LNCAP (cell line): ENCODE data around the gene SKI.

Experiments
- TF ChIP-seq, protein P1 (sequence below): fragments of 450-650 bp; IDR thresholded peaks from 2 replicates; pipeline ENCODE4 v1.5.1; 2017; ENCODE audit warnings: mild to moderate bottlenecking

SKI gene

DNA sequence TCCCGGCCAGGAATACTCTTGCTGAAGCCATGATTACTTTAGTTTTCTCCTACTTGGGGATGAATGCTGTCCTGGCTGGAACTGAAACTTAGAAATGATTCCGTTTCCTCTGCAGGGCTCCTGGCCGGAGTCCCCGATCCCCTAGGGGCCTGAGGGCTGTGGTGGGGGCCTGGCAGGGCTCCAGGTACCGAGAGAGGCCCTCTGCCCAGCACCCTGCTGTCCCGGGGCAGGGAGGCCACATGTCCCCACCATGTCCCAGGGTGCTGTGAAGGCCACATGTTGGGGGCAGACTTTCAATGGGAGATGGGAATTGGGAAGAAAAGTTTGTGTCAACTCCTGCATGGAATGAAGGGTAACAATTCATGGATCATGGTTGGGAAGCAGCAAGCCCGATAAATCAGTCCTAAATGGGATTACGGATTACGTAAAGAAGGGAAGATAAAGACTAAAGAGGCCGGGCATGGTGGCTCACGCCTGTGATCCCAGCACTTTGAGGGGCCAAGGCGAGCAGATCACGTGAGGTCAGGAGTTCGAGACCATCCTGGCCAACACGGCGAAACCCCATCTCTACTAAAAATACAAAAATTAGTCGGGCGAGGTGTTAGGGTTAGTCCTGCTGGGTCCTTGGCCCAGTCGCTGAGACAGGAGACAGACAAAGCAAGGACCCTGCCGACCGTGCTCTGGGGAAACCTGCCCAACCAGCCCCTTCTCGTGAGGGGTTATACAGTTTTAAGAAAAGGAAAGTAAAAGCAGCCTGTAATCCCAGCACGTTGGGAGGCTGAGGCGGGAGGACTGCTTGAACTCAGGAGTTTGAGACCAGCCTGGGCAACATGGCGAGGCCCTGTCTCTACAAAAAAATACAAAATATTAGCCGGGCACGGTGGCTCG is 125.7 kb downstream of the SKI start:
- TF ChIP-seq, protein P1, sequence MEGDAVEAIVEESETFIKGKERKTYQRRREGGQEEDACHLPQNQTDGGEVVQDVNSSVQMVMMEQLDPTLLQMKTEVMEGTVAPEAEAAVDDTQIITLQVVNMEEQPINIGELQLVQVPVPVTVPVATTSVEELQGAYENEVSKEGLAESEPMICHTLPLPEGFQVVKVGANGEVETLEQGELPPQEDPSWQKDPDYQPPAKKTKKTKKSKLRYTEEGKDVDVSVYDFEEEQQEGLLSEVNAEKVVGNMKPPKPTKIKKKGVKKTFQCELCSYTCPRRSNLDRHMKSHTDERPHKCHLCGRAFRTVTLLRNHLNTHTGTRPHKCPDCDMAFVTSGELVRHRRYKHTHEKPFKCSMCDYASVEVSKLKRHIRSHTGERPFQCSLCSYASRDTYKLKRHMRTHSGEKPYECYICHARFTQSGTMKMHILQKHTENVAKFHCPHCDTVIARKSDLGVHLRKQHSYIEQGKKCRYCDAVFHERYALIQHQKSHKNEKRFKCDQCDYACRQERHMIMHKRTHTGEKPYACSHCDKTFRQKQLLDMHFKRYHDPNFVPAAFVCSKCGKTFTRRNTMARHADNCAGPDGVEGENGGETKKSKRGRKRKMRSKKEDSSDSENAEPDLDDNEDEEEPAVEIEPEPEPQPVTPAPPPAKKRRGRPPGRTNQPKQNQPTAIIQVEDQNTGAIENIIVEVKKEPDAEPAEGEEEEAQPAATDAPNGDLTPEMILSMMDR = no peak

DNA sequence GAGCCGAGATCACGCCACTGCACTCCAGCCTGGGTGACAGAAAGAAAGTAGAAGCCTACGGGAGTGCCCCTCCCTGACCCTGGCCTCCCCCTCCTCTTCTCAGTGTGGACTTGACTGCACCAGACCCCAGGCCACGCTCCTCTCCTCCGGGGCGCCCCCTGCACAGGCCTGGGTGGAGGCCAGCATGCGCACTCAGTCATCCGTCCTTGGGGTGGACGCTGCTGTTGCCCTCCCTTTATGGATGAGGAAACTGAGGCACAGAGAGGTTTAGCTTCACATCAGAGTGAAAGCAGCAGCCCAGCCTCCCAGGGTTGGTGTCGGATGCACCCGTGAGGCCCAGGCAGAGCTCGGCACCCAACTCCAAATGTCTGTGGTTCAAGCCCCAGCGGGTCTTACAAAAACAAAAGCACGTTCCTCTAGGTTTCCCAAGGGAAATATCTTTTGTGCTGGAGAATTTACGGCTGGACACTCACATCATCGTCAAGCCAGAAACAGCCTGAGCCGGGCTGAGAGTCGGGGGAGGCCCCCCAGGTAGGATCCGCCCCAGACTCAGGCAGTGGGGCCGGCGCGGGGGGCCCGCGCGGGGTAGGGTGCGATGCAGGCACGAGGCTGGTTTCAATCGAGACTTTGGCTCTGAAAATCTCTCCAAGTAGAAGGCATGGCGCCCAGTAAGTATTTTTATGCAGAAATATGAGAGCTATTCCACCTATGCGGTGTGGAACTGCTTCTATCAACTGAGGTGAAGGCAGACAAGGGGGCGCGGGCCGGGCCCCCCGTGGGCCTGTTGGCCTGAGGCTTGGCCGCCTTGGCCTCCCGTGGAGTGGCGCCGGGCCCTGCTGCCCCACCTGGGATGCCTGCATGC is 126.6 kb downstream of the SKI start:
- TF ChIP-seq, protein P1 = no peak

DNA sequence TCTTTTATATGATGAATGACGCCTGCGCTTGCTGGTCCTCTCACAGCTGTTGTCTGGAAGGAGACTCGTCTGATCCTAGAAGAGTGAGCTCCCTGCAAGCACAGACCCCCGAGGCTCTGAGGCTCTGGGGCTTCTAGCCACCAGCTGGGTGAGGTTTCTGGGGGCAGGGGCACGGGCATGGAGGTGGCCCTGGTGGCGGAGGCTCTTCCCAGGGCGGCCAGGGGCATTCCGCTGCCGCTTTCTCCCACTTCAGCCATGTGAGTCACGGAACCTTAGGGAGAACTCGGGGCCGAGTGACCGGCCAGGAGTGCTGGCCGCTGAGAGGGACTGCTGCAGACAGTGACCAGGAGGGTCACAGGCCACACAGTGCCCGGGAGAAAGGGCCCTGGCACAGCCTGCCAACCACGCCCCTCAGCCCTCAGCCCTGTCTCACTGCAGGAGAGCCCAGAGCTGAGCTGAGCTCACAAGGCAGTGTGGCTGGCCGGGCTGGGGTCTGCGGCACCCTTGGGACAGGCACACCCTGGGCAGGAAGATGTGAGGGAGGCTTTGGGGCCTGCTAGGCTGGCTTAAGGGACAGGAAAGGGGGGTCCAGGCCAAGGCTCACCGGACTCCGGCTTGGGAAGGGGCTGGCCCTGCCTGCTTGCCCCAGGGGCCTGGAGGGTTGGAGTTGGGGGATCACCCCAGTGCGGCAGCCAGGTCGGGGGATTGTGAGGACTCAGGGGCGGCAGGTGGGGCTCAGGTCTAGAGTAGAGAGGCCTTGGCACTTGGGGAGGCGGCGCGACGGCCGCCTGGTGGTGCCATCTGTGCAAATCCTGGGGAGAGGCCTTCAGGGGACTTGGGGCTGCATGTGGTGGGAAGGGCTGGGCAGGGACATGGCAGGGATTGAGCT is 127.5 kb downstream of the SKI start:
- TF ChIP-seq, protein P1 = no peak

DNA sequence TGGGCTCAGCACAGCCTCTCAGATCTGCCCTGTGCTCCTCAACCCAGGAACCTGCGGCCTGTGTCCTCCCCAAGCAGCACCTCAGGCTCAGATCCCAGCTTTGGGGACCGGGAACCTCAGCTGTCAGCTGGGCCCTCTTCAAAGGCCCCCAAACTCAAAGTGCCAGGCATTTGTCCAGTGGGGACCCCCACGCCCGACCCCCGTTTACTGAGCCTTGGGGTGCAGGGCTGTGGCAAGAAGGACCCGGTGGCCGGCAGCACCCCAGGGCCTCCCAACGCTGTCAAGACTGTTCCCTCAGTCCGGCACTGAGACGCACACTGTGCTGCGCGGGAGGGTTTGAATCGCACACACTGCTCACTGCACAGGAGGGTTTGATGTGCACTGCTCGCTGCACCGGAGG is 128.3 kb downstream of the SKI start:
- TF ChIP-seq, protein P1 = no peak

DNA sequence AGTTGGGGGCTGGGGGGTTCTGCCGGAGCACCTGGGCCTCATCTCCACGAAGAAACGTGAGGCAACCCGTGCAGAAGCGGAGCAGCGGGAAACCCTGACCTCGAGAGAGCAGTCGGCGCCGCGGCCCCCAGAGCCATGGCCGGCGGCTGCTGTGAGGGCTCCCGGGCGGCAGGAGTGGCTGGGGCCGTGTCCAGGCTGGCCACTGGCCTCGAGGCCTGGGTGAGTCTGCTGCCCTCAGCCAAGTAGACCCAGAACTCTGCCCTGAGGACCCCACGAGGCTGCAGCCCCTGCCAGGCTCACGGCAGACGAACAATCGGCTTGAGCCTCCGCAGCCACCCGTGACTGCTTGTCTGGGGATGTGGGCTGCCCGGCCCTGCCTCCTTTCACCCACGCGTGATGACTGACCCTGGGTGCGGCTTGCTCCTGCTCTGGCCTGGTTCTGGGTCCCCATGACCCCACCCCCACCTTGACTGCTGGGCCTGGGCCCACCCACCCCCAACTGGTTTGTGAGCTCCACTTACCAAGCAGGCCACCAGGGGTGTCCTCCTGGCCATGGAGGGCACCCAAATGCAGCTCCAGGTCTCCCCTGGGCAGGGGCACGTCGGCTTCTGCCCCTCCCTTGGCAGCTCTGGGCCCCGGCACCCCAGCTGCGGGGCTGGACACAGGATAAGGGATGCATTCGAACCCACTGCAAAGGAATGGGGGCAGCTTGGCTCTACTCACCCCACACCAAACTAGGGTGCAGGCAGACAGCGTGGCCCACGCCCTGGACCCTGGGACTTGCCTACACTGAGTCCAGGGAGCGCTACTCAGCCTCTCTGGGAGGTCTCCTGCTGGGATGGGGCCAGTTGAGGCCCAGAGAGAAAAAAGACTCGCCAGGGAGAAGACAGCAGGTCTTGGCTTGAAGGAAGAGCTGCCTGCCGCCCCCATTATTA is 129.1 kb downstream of the SKI start:
- TF ChIP-seq, protein P1 = no peak

DNA sequence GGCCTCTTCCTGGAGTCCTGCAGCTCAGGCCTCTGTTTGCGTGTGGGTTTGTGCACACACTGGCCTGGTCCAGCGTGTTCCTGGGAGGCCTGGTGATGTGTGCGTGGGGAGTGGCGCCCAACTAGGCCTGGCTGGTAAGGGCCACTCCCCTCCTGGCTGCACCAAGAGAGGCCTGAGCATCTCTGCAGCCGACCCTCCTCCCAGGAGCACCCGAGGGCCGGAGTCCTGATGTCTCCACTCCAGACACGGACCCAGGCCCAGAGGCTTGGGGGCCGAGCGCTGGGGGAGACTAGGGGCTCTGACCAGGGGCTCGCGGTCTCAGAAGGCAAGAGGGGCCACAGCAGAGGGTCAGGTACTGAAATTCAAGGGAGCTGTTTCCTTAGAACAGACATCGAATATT is 130.0 kb downstream of the SKI start:
- TF ChIP-seq, protein P1 = no peak
